HG03565 (cell line): ENCODE data around the gene TGM2.

Experiments
- ATAC-seq: cut with Tn5 transposase; IDR thresholded peaks from one replicate; pipeline ENCODE4 v1.9.1; 2021; ENCODE audit warnings: mild to moderate bottlenecking, moderate library complexity; ENCODE audit not compliant: unreplicated experiment

TGM2 gene

DNA sequence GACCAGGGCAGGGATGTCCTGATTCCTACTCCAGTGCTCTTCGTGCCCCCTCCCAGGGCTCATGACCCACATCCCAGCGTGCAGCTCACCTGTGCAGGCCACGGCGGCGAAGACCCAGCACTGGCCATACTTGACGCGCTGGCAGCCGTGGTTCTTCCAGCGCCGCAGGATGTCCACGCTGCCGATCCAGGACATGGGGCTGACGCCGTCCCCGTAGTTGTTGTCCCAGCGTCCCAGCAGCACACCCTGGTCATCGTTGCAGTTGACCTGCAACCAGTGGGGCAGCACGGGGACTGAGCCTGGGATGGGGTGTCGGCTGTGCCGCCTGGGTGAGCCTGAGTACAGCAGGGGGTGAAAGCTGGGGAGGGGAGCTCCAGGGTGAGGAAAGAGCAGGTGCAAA, 18.4 kb downstream of the TGM2 start:
- no peak for ATAC-seq

DNA sequence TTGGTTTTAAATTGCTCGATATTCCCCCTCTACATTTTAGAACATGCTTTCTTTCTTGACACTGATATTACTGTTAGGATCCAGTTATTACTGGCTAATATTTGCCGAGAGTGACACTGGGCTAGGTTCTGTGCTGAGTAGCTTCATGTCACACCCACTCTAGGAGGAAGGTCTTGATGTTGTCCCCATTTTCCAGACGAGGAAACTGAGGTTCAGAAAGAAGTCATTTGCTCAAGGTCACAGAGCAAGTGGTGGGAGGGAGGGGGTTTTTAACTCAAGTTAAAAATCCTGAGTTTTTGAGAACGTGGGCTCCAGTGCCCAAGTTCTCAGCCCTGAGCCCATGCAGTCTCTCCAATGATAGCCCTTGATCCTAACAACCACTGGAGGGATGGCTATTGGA, 18.9 kb downstream of the TGM2 start:
- no peak for ATAC-seq

DNA sequence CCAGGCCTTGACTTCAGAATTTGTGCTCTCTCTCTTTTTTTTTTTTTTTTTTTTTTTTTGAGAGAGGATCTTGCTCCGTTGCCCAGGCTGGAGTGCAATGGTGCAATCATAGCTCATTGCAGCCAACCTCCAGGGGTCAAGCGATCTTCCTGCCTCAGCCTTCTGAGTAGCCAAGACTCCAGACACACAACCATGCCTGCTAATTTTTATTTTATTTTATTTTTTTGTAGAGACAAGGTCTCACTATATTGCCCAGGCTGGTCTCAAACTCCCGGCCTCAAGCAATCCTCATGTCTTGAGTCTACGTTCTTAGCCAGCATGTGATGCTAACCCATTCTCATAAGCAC, 19.4 kb downstream of the TGM2 start:
- no peak for ATAC-seq

DNA sequence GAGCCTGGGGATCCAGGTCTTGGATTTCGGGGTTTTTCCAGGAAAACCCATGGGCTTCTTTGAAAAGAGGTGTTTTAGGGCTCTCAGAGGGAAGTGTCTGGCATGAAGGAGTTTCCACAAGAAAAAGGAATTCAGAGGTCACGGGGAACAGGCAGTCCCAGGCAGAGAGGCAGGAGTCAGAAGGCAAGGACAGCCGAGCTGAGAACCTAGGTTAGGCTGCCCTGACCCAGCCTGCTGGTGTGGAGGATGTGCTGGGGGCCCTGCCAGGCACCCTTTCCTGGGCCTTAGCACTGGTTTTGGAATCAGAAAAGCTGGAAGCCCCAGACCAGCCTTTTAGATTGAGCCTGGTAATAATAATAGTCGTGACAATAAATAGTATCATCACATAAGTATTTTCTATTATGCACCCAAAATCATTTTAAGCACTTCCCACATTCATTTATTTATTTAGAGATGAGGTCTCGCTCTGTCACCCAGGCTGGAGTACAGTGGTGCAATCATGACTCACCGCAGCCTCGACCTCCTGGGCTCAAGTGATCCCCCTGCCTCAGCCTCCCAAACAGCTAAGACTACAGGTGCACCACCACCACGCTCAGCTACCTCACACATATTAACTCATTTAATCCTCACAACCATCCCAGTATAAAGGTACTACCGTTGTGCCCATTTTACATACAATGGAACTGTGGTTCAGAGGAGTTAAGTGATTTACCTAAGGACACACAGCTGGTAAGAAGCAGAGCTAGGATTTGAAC, 19.9 kb downstream of the TGM2 start:
- no peak for ATAC-seq

DNA sequence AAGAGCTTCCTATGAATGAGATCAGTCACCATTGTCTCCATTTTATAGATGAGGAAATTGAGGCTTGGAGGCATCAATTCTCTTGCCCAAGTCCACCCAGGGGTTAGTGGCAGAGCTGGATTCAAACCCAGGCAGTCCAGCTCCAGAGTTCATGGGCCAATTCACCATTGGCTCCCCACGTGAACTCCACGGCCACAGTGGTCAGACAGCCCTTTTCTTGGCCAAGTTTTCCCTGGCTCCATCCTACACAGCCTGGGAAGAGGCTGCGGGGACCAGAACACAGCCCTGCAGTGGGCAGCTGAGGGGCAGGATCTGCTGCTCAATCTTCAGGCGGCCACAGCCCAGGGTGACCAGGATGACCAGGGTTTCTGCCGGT, 20.5 kb downstream of the TGM2 start:
- ATAC-seq = no peak

DNA sequence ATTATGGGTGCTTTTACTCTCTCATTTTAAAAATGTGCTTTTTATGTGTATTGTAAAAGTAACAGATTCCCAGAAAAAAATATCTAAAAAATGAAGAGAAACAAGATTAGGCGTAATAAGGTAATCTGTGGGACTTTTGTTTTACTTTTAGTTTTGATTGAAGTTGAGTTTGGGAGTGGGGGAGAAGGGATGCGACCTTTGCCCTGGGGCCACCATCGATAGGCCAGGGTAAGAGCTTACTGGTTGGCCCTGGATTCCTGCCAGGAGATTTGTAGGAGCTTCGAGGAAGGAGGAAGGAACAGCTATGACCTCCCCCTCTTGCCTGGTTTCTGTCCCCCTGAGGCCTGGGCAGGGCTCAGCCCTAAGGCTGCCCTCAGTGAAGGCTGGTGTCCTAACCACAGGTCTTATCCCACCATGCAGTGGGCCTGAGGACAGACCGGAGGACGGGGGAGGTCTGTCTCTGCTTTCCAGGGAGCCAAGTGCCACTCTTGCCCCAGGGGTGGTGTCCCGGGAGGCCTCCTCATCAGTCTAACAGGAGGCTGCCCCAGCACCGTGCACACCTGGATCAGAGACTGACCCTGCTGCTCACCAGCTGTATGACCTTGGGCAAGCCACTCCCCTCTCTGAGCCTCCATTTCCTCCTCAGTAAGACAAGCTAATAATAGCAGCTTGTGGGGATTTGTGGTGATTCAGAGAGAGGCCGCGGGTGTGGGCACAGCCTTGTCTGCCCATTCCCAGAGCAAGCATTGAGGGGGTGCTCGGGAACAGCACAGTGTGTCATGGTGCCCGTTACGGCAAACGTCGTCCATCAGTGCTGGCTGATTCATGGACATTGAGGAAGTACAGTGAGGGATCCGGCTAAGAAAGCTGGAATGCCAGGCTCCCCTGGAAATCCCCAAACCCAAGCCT, 21.2 kb downstream of the TGM2 start:
- no peak for ATAC-seq

DNA sequence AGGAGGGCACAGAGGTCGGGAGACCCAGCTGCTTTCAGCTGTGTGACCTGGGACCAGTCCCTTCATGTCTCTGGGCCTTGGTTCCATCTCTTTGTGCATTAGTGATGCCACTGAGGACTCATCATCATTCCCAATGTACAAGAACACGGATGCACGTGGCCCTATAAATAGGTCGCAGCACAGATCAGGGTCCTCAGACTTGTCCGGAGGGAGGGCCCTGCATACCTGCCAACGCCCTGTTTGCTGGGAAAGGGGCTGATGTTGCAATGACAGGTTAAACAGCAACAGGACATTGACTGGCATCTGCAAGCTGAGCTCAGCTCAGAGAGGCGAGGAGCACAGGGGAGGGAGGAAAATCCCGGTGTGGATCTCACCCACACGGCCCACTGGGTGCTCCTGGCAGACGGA, 21.8 kb downstream of the TGM2 start:
- ATAC-seq = no peak

DNA sequence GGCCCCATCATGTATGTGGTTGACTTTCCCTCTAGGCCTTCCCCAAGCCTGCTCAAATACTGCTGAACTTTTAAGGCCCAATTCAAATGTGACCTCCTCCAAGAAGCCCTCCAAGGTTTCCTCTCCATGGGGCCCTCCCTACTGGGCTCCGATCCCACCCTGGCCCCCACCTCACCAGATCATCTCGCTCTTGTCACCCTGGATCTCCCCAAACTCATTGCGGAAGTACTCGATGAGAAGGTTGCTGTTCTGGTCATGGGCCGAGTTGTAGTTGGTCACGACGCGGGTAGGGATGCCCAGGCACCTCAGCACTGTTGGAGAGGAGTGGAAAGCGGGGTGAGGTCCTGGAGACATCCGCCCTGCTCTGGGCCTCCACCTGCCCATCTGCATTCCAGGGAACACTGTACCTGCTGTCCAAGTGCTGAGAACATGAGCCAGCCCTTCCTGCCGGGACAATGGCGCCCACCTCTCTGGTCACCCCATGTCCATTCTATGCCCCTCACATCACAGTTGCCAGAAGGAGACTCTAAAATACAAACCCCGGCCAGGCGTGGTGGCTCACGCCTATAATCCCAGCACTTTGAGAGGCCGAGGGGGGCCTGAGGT, 23.1 kb downstream of the TGM2 start:
- ATAC-seq = no peak

DNA sequence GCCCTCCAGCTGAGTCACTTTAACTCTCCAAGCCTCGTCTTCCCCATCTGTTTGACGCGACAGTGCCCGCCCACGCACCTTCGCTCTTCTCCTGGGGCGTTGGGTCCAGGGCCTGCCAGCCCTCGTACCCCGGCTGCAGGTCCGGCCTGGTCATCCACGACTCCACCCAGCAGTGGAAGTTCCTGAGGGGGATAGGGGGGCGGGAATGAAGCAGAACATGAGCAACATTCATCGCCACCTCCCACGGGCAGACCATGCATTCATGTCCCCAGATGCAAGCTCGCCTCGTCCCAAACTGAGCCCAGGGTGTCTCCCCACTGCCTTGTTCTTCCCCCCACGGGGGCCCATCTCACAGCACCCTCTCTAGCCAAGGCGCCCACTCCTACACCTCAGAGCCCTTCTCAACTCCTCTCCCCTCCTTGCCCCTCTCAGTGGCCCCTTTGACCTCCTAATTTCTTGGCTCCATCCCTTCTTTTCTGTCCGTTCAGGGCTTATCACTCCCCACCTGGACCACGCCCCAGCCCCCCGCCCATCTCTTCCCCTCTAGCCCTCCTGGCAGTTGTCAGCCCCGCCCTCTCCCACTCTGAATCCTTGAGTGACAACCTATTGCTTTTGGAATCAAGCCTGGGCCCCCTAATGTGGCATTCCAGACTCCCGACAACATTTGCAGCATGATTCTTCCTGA, 23.7 kb downstream of the TGM2 start:
- no peak for ATAC-seq

DNA sequence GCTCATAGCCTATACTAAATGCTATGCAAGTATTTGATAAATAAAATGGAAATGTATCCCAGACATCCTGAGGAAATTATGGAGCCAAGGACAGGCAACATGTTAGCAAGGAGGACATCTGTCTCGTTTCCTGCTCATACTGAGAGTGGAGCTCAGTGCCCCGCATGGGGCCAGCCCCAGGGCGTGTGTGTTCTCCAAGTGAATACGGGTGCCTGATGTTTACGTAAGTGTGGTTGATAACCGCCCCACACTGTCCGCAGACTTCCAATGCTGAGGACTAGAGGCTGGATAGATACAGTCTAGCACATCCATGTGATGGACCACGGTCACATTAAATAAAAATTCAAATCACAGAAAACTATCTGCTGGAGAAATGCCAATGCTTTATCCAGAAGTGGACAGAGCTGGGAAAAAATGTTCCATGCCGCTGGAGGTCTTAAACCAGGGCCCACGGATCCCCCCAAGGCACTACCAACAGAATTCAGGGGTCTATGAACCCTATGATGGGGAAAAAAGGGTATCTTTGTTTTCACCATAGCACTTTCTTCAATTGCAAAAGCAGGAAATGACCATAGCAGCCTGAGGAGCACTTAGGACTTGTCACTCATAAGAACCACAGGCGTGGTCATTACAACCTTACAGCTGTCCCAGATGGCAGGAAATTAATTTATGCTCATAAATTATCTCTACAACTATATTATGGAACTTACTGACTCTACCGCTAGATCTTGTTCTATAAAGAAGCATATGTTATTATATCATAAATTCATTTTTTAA, 24.9 kb downstream of the TGM2 start:
- ATAC-seq = no peak

DNA sequence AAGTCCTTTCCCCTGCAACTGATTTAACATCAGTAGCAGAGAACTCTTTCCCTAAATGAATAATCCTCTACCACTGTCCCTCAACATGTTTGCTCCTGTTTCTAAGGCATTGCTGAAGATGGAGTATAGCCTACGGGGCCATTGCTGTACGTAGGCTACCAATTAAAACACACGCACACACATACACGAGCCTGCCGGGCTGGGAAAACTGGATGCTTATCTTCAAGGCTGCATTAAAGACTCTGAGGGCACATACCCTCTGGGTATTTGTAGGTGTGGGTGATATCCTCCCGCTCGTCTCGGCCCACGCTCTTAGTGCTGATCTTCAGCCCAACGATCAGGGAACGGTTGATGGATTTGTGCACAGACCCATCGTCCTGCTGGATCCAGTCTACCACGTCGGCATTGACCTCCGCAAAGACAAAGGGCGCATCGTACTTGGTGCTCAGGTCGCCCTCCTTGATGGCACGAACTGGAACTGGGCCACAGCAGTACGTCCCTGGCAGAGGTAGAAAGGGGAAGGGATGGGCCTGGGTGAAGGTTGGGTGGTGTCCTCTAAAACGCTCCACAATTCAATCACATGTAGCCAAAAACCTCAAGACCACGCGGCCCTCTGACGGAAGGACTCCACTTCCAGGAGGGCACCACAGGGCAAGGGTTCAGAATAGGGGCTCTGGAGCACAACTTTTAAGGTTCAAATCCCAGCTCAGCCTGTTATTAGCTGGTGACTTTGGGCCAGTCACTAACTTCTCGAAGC, 25.7 kb downstream of the TGM2 start:
- no peak for ATAC-seq

DNA sequence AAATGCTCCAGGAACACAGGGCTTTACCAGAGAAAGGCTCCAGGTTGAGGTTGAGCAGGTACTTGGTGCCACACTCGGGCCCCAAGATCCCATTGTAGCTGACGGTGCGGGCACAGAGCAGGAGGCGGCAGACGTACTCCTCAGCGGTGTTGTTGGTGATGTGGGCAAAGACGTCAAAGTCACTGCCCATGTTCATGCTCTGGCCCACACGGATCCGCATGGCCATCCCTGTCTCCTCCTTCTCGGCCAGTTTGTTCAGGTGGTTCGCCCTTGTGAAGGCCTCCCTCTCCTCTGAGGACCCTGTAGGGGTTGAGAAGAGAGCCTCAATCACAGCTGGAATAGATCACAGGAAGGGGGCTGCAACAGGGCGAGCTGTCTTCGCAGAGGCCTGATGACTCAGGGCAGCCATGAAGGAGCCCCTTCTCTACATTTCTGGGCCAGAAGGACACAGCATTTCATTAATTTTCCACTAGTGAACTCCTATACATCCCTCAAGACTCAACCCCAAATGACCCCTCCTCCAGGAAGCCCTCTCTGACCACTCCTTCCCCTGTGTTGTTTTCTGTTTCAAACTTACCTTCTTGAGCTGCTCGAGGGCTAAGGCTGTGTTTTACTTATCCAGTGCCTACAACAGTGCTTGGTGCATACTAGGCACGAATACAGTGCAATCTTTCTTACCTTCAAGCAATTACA, 26.8 kb downstream of the TGM2 start:
- ATAC-seq = no peak

DNA sequence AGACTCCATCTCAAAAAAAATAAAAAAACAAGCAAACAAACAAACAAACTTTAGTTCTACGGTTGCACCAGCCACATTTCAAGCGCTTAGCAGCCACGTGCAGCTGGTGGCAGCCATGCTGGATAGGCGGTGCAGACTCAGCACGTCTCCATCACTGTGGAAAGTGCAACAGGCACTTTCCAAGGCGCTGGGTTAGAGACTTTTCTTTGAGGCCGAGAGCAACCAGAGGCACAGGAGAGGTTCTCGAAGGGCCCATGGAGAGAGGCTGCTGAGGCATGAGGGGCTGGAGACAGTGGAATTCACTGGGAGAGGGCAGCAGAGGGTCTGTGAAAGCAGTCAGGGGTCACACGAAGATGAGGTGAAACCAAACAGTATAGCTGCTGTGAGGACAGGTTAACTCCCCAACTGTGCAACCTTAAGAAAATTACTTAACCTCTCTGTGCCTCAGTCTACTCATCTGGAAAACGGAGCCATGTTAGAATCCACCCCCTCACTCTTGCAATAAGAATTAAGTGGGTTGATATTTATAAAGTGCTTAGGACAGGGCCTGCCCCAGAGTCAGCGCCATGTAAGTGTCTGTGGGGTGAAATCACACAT, 27.5 kb downstream of the TGM2 start:
- ATAC-seq = no peak

DNA sequence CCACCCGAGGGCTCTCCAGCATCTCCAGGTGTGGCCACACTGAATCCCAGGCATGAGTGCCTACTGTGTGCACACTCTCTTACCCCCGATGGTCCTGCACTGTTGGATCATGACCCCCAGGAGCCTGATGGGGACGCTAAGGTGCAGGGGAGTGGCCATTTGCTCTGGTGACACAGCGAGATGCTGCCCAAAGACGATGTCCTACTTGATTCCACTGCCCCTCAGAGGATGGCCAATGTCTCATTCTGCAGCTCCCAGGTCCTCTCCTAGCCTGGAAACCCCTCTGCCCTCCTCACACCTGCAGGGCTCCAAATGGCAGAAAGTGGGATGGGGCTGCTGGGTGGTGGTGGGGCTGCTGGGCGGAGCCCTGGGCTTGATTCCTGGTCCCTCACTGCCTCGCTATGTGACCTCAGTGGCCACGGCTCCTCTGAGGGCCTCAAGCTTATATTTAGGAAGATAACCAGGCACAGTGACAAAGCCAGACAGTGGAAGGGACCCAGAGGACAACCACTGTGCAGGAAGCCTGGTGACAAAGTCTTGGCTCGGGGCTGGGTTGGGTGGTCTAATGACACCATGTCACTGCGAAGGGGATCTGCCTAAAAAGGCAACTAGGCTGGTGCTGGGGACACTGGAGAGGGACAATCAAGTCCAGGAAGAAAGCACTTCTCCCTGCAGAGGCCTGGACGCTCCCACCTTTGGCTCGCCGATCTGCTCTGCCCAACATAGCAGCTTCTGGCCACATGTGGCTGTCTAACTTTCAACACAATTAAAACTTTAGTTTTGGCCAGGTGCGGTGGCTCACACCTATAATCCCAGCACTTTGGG, 28.4 kb downstream of the TGM2 start:
- ATAC-seq = no peak

DNA sequence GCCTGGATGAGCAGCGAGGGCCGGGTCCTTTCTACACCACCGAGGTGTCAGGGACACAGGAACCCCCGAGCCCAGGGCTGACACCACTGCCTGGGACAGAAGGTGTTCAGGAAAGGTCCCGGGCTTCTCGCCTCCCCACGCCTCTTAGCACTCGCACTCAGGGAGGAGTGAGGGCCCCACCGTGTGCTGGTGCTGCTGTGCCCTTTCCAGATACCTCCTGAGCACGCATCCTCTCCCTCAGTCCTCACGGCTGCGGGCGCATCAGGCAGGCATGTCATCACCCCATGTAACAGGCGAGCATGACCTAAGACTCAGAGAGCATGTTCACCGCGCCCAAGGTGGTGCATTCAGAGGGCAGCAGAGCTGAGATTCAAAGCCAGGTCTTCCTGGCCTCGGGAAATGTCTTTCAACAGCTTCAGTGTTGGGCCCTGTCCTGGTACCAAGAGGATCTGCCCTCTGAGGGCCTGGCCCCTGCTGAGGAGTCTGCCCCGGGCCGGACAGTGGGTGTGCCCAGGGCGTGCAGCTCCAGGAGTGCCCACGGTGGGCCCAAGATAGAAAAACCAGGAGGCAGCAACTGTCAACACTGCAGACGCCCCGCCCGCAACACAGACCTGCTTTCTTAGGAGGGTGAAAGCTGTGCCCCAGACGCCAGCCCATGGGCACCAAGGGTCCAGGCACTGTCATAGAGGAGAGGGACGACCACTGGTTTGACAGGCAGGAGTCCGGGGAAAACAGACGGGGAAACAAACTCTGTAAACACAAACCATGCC, 29.2 kb downstream of the TGM2 start:
- ATAC-seq = no peak

DNA sequence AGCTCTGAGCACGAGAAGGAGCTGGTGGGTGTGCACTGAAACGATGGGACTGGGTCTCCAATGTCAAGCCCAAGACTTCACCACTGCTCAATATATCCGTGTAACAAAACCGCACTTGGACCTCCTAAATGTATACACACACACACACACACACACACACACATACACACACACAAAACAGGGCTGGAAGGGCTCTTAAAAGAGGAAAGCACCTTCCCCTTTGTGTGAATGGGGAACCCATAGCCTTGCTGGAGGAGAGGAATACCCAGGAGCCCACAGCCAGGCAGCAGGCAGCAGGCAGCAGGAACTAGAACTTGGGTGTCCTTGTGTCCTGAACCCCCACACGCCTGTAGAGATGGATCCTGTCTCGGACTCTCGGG, 29.8 kb downstream of the TGM2 start:
- ATAC-seq = no peak
